Purkinje cell (primary cell): ENCODE measurements around the gene IFT74. TPM values are rescaled to one million over a fixed set of nuclear protein-coding genes. Genes with fewer than 3 reads are reported as not detected.

Experiments
- polyA plus RNA-seq: library from polyadenylated mRNA; unstranded; fragments of >200 nt; fragmentation: Nextera tagmentation; gene quantifications from 2 replicates; pipeline ENCODE4 v1.2.1, GENCODE V29; 2014

IFT74 gene
- 28.4 and 31.8 TPM in 2 replicates for polyA plus RNA-seq

DNA sequence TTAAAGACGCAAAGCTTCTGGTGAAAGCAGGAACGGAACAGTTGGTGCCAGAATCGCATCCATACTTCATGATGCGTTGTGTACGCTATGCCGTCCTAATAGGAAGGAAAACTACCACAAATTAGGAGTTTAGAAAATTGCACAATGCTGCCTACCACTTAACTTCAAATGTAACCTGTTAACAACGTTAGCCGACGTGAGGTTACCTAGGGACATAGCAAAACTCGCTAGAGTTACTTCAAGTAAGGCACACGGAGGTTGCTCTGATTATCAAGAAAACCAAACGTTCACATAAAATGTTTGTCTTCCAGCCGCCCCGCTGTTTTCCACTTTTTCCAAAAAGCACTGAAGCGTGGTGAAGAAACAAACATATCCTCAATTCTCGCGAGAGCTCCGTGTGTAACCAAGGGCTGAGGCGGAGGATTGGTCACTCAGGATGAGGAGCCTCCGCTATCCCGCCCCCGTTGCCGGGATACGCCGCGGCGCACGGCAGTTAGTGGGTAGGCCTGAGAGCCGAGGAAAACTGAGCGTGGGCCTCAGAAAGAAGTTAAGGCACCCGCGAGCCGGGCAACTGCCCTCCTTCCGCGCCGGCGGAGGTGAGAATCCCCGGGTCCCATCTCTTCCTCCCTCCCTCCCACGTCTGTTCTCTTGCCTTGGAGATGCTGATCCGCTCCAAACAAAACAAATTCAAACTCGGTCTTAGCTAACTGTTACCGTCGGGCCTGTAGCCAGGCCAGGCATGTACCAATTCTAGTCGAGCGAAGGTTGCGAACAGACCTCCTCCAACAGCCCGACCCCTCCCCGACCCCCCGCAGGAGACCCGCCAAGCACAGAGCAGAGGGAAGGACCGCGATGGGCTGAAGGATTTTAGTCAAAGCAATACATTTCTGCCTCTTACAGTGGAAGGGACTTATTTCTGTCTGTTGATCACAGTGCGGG, at the start of gene IFT74:
Gene IFT74, plus strand, starts transcription at position 492 of the 939 bp plus-strand sequence. CDS start 5,556 bp downstream, outside the sequence.

DNA sequence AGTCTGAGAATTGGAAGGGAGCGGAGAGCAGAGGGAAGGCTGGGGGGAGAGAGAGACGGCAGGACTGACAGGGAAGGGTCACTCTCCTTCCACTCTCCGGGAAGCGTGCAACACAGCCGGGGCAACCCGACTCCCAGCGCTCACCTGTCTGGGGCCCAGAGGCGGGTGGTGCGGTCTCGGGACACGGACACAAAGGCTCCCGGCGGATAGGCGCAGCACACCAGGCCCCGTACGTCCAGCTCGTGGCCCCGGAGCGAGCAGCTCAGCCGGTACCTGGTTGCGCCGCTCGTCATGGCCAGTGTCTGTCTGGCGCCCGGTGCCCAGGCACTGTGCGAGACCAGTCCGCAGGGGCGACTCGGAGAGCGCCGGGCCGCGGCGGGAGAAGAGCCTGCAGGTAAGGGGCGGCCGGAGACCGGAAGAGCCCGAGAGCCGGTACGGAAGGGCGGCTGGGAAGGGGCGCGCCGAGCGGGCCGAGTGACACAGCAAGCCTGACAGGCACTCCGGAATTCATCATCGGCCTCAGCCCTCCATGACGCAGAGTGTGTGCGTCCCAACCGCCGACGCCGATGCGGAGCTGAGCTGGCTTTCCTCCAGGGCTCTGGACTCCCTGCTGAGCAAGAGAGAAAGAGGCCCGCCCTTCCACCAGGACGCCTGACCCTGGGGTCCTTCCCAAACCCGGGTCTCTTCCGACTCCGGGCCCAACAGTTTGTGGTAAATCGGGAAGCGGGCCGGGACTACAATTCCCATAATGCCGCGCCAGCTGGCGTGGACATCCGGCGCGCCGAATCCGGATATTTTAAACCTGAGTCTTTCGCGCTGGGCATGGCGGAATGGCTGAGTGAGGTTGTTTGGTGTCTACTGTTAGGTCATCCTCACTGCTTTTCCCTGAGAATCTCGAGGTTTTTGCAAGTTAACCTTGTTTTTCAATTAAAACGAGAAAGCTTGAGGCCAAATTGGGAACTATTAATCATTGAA, 9.2 kb upstream of the IFT74 start, which contains the start of gene PLAA:
Gene PLAA, minus strand, starts transcription at position 490 of the 975 bp plus-strand sequence. Its CDS starts 197 bp downstream, at position 293.

GRCh38 chr9:27005491-27005890, 49.3 kb downstream of the IFT74 start, which contains the start of gene LRRC19:
Gene LRRC19, minus strand, starts transcription at chr9:27005672. Its CDS starts 5,978 bp downstream, at chr9:26999694.

GRCh38 chr9:27108981-27109541, 152.8 kb downstream of the IFT74 start, which contains the start of gene TEK:
Gene TEK, plus strand, starts transcription at chr9:27109225. Its CDS starts 366 bp downstream, at chr9:27109591.

Other genes starting within 250 kb of the IFT74 start
- gene CAAP1, start 63.6 kb upstream of the IFT74 start, polyA plus RNA-seq: 9.9 and 10.4 TPM in 2 replicates
- gene PLAA, start 9.2 kb upstream of the IFT74 start, polyA plus RNA-seq: 20.3 and 23.8 TPM in 2 replicates
- 0.30 TPM in 1 of 2 replicates, not detected in the other for gene LRRC19, start 49.3 kb downstream of the IFT74 start, polyA plus RNA-seq
- gene TEK, start 152.8 kb downstream of the IFT74 start, polyA plus RNA-seq: 0.07 TPM in 1 of 2 replicates, not detected in the other